GM12878 (cell line): ENCODE data around the gene IL17RB. TPM values are rescaled to one million over a fixed set of nuclear protein-coding genes. Genes with fewer than 3 reads are reported as not detected.

Source experiments
- CHD2 ChIP-seq: IDR thresholded peaks from 2 replicates; pipeline ENCODE4 v1.6.1; 2011; ENCODE audit warnings: low read depth, low read length, improper control_type of control experiment, borderline replicate concordance
- HCFC1 ChIP-seq: fragments of 150-350 bp; IDR thresholded peaks from 2 replicates; pipeline ENCODE4 v1.6.1; 2014; ENCODE audit warnings: low read length
- KLF5 ChIP-seq: fragments of 450-650 bp; IDR thresholded peaks from 2 replicates; pipeline ENCODE4 v1.6.1; 2014; ENCODE audit warnings: mild to moderate bottlenecking; ENCODE audit not compliant: partially characterized antibody
- RB1 ChIP-seq: fragments of 450-650 bp; formaldehyde crosslinking; IDR thresholded peaks from 2 replicates; pipeline ENCODE4 v1.6.1; 2017; ENCODE audit warnings: mild to moderate bottlenecking, borderline replicate concordance
- SP1 ChIP-seq: IDR thresholded peaks from one replicate; pipeline ENCODE4 v1.6.1; 2011; ENCODE audit warnings: low read depth, low read length
- ZNF687 ChIP-seq: fragments of 450-650 bp; IDR thresholded peaks from 2 replicates; pipeline ENCODE4 v1.6.1; 2017; ENCODE audit warnings: mild to moderate bottlenecking, moderate library complexity
- polyA plus RNA-seq, 11 experiments: library from polyadenylated mRNA; depleted of rRNA in 4 of 11; unstranded in 6 of 11; stranded (reverse) in 5 of 11; fragments of >200 nt; fragmentation: Nextera tagmentation in 4 of 11; fragmentation: Illumina TruSeq in 1 of 11; extraction: Ambion mirVana in 4 of 11; extraction: Trizol in 1 of 11; gene quantifications; 1 replicate in 1 of 11; 2 replicates in 10 of 11; pipeline versions ENCODE4 v1.2.1 to v1.2.3, GENCODE V29; 2011 to 2016; ENCODE audit warnings: inconsistent platforms in 2 of 11, missing spikeins in 2 of 11, low read depth in 1 of 11
- total RNA-seq, 4 experiments: library from RNA; depleted of rRNA in 3 of 4; stranded (reverse); fragments of >200 nt in 3 of 4; fragmentation: Illumina TruSeq in 1 of 4; extraction: Trizol in 1 of 4; gene quantifications; 2 replicates each; pipeline versions ENCODE4 v1.2.1 to v1.2.3, GENCODE V29; 2013 to 2021
- TF ChIP-seq, protein P1 (sequence below): fragments of 450-650 bp; conservative IDR thresholded peaks from 2 replicates; pipeline ENCODE4 v1.6.1; 2017; ENCODE audit warnings: mild to moderate bottlenecking, moderate library complexity

IL17RB gene
- total and polyA plus RNA-seq, 10 of the 15 experiments (the other 5 are each of a cell fraction or from before 2014, with no cell fraction given) = 1.9 to 17.2 (median 2.9) TPM

GRCh38 chr3:53881691-53882593 is 35.6 kb downstream of the IL17RB start, which contains the start of gene ACTR8 (continued):
- TF ChIP-seq, protein P1, sequence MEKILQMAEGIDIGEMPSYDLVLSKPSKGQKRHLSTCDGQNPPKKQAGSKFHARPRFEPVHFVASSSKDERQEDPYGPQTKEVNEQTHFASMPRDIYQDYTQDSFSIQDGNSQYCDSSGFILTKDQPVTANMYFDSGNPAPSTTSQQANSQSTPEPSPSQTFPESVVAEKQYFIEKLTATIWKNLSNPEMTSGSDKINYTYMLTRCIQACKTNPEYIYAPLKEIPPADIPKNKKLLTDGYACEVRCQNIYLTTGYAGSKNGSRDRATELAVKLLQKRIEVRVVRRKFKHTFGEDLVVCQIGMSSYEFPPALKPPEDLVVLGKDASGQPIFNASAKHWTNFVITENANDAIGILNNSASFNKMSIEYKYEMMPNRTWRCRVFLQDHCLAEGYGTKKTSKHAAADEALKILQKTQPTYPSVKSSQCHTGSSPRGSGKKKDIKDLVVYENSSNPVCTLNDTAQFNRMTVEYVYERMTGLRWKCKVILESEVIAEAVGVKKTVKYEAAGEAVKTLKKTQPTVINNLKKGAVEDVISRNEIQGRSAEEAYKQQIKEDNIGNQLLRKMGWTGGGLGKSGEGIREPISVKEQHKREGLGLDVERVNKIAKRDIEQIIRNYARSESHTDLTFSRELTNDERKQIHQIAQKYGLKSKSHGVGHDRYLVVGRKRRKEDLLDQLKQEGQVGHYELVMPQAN = peak; percentile 91
- TF ChIP-seq HCFC1 = peak; percentile 75
- peak; percentile 21 for TF ChIP-seq SP1
- TF ChIP-seq ZNF687 = peak; percentile 58; the same call in 1 of the 2 replicates
- TF ChIP-seq CHD2 = peak; percentile 72
- TF ChIP-seq KLF5 = peak; percentile 43
- peak; percentile 79; the same call in 1 of the 2 replicates for TF ChIP-seq RB1
